Lower leg skin (tissue), 4 donors: Measurements from ENCODE around the gene AUTS2. TPM values are rescaled to one million over a fixed set of nuclear protein-coding genes. Genes with fewer than 3 reads are reported as not detected.

Experiments
- DNase-seq, 2 donors: peaks; one replicate each; pipeline ENCODE4 v3.0.0-alpha.2; 2019; ENCODE audit warnings: low spot score in 2 of 2
- H3K4me3 ChIP-seq: fragments of 200-600 bp; sonication (generic); 2 replicates; pipeline ENCODE4 v1.5.1; 2017; ENCODE audit warnings: mild to moderate bottlenecking, low read depth; ENCODE audit not compliant: poor library complexity, severe bottlenecking
- CTCF ChIP-seq, 3 donors: fragments of 450-650 bp; IDR thresholded peaks; one replicate each; pipeline ENCODE4 v1.5.1; 2016; ENCODE audit warnings: antibody characterized with exemption in 3 of 3, mild to moderate bottlenecking in 3 of 3, moderate library complexity in 2 of 3
- POLR2A ChIP-seq, 2 donors: fragments of 450-650 bp; IDR thresholded peaks; one replicate each; pipeline ENCODE4 v1.6.1; 2016 to 2017; ENCODE audit warnings: antibody characterized with exemption in 2 of 2, mild to moderate bottlenecking in 1 of 2, moderate library complexity in 1 of 2
- WGBS, 2 donors: methylation state at CpG; one replicate each; pipeline ENCODE4 v1.1.5; 2018; 5-methylcytosine and 5-hydroxymethylcytosine counted together
- intact Hi-C: fragments of 100-400 bp; cut with DNase I; formaldehyde crosslinking; loops from one replicate; pipeline ENCODE4 v1.15.0; 2023; ENCODE audit warnings: low total_unique reads
- total RNA-seq, 4 donors: library from RNA; depleted of rRNA; stranded (reverse); fragments of >200 nt; gene quantifications; one replicate each; pipeline ENCODE4 v1.1.0, GENCODE V29; 2016

AUTS2 gene
- total RNA-seq, 4 donors from 2014 or later, result 30.8 to 41.9 (median 40.5) TPM

GRCh38 chr7:70616211-70616610, 1017.9 kb downstream of the AUTS2 start:
- 72 to 86% methylated on average over 5 of the region's 5 CpGs for whole genome bisulfite sequencing, 2 donors
- no peak overlapping the region for H3K4me3 ChIP-seq
- intact Hi-C loops, result no loop called here
- TF ChIP-seq CTCF (IDR thresholded peaks at IDR 0.05), result no peak
- no peak for TF ChIP-seq POLR2A (IDR thresholded peaks at IDR 0.05)
- DNase-seq, result no peak

GRCh38 chr7:70616821-70617220, 1018.5 kb downstream of the AUTS2 start:
- no peak overlapping the region for H3K4me3 ChIP-seq
- no peak for TF ChIP-seq CTCF (IDR thresholded peaks at IDR 0.05)
- TF ChIP-seq POLR2A (IDR thresholded peaks at IDR 0.05), result no peak
- intact Hi-C loops, result no loop called here
- DNase-seq, result no peak
- 89 to 95% methylated on average over 3 of the region's 3 CpGs for WGBS, 2 donors

- intact Hi-C loops, result no loop called here
- no peak overlapping the region for H3K4me3 ChIP-seq
- no peak for DNase-seq
- 86 to 95% methylated on average over 10 of the region's 10 CpGs for WGBS, 2 donors
- no peak for TF ChIP-seq POLR2A (IDR thresholded peaks at IDR 0.05)
- no peak for TF ChIP-seq CTCF (IDR thresholded peaks at IDR 0.05)
Observed at GRCh38 chr7:70618020-70618551, 1019.8 kb downstream of the AUTS2 start.

GRCh38 chr7:70619130-70619529, 1020.9 kb downstream of the AUTS2 start:
- TF ChIP-seq CTCF (IDR thresholded peaks at IDR 0.05) (no peak), POLR2A (IDR thresholded peaks at IDR 0.05) (no peak)
- DNase-seq, result no peak
- H3K4me3 ChIP-seq, result no peak overlapping the region
- WGBS, 2 donors, result 84 to 86% methylated on average over 12 of the region's 12 CpGs
- intact Hi-C loops, result no loop called here

- TF ChIP-seq CTCF (IDR thresholded peaks at IDR 0.05), result no peak
- no peak for TF ChIP-seq POLR2A (IDR thresholded peaks at IDR 0.05)
- DNase-seq, result no peak
- intact Hi-C loops, result no loop called here
- WGBS, 2 donors, result 95 to 96% methylated on average over 7 of the region's 7 CpGs
- no peak overlapping the region for H3K4me3 ChIP-seq
Observed at GRCh38 chr7:70619659-70620058, 1021.4 kb downstream of the AUTS2 start.
